C4-2B (cell line): Measurements from ENCODE around the gene SLC34A3.

Experiments used
- ZFX ChIP-seq: fragments of 450-650 bp; IDR thresholded peaks from 2 replicates; pipeline ENCODE4 v1.6.1; 2017
- TF ChIP-seq, protein P1 (sequence below): fragments of 450-650 bp; conservative IDR thresholded peaks from 2 replicates; pipeline ENCODE4 v1.5.1; 2017; ENCODE audit warnings: mild to moderate bottlenecking

DNA sequence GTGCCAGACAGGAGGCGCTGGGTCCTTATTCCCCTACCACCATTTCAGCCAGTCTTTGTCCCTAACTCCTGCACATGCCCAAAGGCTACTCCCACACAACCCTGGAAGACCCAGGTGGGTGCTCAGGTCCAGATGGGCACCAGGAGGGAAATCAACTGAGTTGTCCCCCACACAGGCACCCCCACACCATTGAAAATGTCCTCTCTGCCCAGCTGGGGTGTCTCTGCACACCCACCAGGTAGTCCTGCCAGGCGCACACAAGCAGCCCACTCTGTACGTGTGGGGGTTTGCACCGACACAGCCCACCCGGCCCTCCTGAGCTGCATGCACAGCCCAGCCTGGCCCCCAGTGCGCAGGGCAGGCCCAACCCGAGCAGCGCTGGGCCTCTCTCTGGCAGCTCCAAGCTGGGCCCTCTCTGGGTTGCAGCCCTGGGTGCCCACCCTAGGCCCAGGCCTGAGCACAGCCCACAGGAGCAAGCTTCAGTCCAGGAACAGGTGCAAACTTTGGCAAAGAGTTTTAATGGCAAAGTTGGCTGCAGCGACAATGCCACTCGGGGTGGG, 10.9 kb upstream of the SLC34A3 start:
- TF ChIP-seq, protein P1, sequence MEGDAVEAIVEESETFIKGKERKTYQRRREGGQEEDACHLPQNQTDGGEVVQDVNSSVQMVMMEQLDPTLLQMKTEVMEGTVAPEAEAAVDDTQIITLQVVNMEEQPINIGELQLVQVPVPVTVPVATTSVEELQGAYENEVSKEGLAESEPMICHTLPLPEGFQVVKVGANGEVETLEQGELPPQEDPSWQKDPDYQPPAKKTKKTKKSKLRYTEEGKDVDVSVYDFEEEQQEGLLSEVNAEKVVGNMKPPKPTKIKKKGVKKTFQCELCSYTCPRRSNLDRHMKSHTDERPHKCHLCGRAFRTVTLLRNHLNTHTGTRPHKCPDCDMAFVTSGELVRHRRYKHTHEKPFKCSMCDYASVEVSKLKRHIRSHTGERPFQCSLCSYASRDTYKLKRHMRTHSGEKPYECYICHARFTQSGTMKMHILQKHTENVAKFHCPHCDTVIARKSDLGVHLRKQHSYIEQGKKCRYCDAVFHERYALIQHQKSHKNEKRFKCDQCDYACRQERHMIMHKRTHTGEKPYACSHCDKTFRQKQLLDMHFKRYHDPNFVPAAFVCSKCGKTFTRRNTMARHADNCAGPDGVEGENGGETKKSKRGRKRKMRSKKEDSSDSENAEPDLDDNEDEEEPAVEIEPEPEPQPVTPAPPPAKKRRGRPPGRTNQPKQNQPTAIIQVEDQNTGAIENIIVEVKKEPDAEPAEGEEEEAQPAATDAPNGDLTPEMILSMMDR, result no peak
- TF ChIP-seq ZFX, result no peak
